ENCODE results near the gene ACSF2. TPM values are rescaled to one million over a fixed set of nuclear protein-coding genes. Genes with fewer than 3 reads are reported as not detected.

ACSF2 gene
- total RNA-seq, 4 donors from 2014 or later: 31.3 to 63.1 (median 42.2) TPM

- no peak for TF ChIP-seq CTCF (IDR thresholded peaks at IDR 0.05; ENCODE audit: low read depth)
These were observed 13.0 kb downstream of the ACSF2 start for GRCh38 chr17:50439008-50439407.

GRCh38 chr17:50440172-50440837 is 14.3 kb downstream of the ACSF2 start:
- no peak for TF ChIP-seq CTCF (IDR thresholded peaks at IDR 0.05; ENCODE audit: low read depth)

- no peak for TF ChIP-seq CTCF (IDR thresholded peaks at IDR 0.05; ENCODE audit: low read depth)
These were observed 15.1 kb downstream of the ACSF2 start for GRCh38 chr17:50440838-50441829.

GRCh38 chr17:50443505-50443974 is 17.5 kb downstream of the ACSF2 start:
- TF ChIP-seq CTCF (IDR thresholded peaks at IDR 0.05; ENCODE audit: low read depth): no peak

- no peak for TF ChIP-seq CTCF (IDR thresholded peaks at IDR 0.05; ENCODE audit: low read depth)
These were observed 19.1 kb downstream of the ACSF2 start for GRCh38 chr17:50444841-50445715.

GRCh38 chr17:50445730-50446325 is 19.8 kb downstream of the ACSF2 start:
- no peak for TF ChIP-seq CTCF (IDR thresholded peaks at IDR 0.05; ENCODE audit: low read depth)

Data from subcutaneous adipose tissue (tissue), 4 donors.